Stomach (tissue), 4 donors: ENCODE results near the gene LNX1.

Experiments
- CTCF ChIP-seq, 7 experiments: fragments of 450-650 bp in 4 of 7; fragments of 200-600 bp in 3 of 7; sonication (generic) in 3 of 7; IDR thresholded peaks; one replicate each; pipeline ENCODE4 v1.5.1; 2016 to 2019; ENCODE audit warnings: antibody characterized with exemption in 7 of 7, control low read depth in 2 of 7, mild to moderate bottlenecking in 1 of 7
- POLR2A ChIP-seq, 4 donors: fragments of 450-650 bp; IDR thresholded peaks; one replicate each; pipeline ENCODE4 v1.6.1; 2016; ENCODE audit warnings: antibody characterized with exemption in 4 of 4, control low read depth in 2 of 4, mild to moderate bottlenecking in 1 of 4, moderate library complexity in 1 of 4
- POLR2AphosphoS5 ChIP-seq, 3 donors: sonication (generic); formaldehyde crosslinking; IDR thresholded peaks; one replicate each; pipeline ENCODE4 v1.6.1; 2016; ENCODE audit warnings: antibody characterized with exemption in 3 of 3

GRCh38 chr4:53625888-53626287 is 34.6 kb upstream of the LNX1 start:
- TF ChIP-seq POLR2A (IDR thresholded peaks at IDR 0.05) (no peak), CTCF (IDR thresholded peaks at IDR 0.05) (no peak), POLR2AphosphoS5 (IDR thresholded peaks at IDR 0.05) (no peak)
